ENCODE results near the gene MAP3K5. TPM values are rescaled to one million over a fixed set of nuclear protein-coding genes. Genes with fewer than 3 reads are reported as not detected.

The MAP3K5 gene
- total and polyA plus RNA-seq, 9 of the 15 experiments (the other 6 are each of a cell fraction or from before 2014, with no cell fraction given): 2.2 to 13.0 (median 9.9) TPM

- TF ChIP-seq E2F1 (CRISPR knock-in tag; IDR thresholded peaks at IDR 0.05) (no peak), FOSL1 (tag; conservative IDR thresholded peaks at IDR 0.05) (peak; percentile 89), MTA2 (IDR thresholded peaks at IDR 0.05; ENCODE audit: low read depth) (no peak), TBL1XR1 (IDR thresholded peaks at IDR 0.05; ENCODE audit: low read length in 2 of 2) (no peak), JUN (IDR thresholded peaks at IDR 0.05; ENCODE audit: borderline replicate concordance, low read depth, low read length) (0 out of 2 replicates have a peak, but pooled peaks have one; percentile 23), JUN (CRISPR knock-in tag; IDR thresholded peaks at IDR 0.05; ENCODE audit: borderline replicate concordance) (no peak), SMARCC2 (IDR thresholded peaks at IDR 0.05; ENCODE audit: low read depth) (no peak), JUNB (CRISPR knock-in tag; conservative IDR thresholded peaks at IDR 0.05) (no peak), SMARCA4 (IDR thresholded peaks at IDR 0.05) (peak; percentile 57; the same call in 1 of the 2 replicates), EZH2 (IDR thresholded peaks at IDR 0.05; ENCODE audit: borderline replicate concordance, low read depth, low read length) (no peak), CHD1 (IDR thresholded peaks at IDR 0.05; ENCODE audit: low read length) (no peak), GTF2B (IDR thresholded peaks at IDR 0.05; ENCODE audit: extremely low read depth, insufficient read length) (no peak), SMARCA5 (IDR thresholded peaks at IDR 0.05) (no peak), USF1 (CRISPR knock-in tag; IDR thresholded peaks at IDR 0.05) (no peak), ETS2 (tag; IDR thresholded peaks at IDR 0.05; ENCODE audit: borderline replicate concordance, poor library complexity, severe bottlenecking) (no peak), ZNF655 (CRISPR knock-in tag; IDR thresholded peaks at IDR 0.05) (no peak), ZNF449 (CRISPR knock-in tag; IDR thresholded peaks at IDR 0.05) (no peak), TEAD1 (CRISPR knock-in tag; IDR thresholded peaks at IDR 0.05) (no peak), ZNF41 (CRISPR knock-in tag; conservative IDR thresholded peaks at IDR 0.05) (no peak), TARDBP (IDR thresholded peaks at IDR 0.05) (no peak), BRD9 (IDR thresholded peaks at IDR 0.05; ENCODE audit: low read depth, partially characterized antibody) (no peak)
These were observed 17.8 kb downstream of the MAP3K5 start (continued) for GRCh38 chr6:136774228-136775041.
